PFSK-1 (cell line): Measurements from ENCODE around the gene POLE.

Experiments used
- POLR2AphosphoS5 ChIP-seq: IDR thresholded peaks from 2 replicates; pipeline ENCODE4 v1.6.1; 2012; ENCODE audit warnings: low read depth, mild to moderate bottlenecking, control low read depth, low read length, moderate library complexity
- SIN3A ChIP-seq: IDR thresholded peaks from 2 replicates; pipeline ENCODE4 v1.6.1; 2012; ENCODE audit warnings: mild to moderate bottlenecking, low read length, moderate library complexity, borderline replicate concordance; ENCODE audit not compliant: insufficient read depth
- TAF1 ChIP-seq: IDR thresholded peaks from 2 replicates; pipeline ENCODE4 v1.6.1; 2012; ENCODE audit warnings: low read length, control low read depth, borderline replicate concordance; ENCODE audit not compliant: insufficient read depth
- TF ChIP-seq, protein P1 (sequence below), 2 experiments: IDR thresholded peaks; 2 replicates each; pipeline versions ENCODE4 v1.6.1 to v1.8.0; 2011 to 2012; ENCODE audit warnings: low read depth in 2 of 2, low read length in 2 of 2, control low read depth in 1 of 2, inconsistent platforms in 1 of 2, mild to moderate bottlenecking in 1 of 2, moderate library complexity in 1 of 2; ENCODE audit not compliant: insufficient read depth in 1 of 2

DNA sequence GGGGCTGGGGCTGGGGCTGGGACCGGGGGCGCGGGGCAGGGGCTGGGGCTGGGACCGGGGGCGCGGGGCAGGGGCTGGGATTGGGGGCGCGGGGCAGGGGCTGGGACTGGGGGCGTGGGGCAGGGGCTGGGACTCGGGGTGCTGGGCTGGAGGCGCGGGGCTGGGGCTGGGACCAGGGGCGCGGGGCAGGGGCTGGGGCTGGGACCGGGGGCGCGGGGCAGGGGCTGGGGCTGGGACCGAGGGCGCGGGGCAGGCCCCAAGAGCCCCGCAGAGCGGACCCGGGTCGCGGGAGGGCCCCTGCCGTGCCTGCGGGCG, 68.1 kb downstream of the POLE start:
- TF ChIP-seq TAF1 (no peak), POLR2AphosphoS5 (no peak), SIN3A (no peak)
- TF ChIP-seq, protein P1, sequence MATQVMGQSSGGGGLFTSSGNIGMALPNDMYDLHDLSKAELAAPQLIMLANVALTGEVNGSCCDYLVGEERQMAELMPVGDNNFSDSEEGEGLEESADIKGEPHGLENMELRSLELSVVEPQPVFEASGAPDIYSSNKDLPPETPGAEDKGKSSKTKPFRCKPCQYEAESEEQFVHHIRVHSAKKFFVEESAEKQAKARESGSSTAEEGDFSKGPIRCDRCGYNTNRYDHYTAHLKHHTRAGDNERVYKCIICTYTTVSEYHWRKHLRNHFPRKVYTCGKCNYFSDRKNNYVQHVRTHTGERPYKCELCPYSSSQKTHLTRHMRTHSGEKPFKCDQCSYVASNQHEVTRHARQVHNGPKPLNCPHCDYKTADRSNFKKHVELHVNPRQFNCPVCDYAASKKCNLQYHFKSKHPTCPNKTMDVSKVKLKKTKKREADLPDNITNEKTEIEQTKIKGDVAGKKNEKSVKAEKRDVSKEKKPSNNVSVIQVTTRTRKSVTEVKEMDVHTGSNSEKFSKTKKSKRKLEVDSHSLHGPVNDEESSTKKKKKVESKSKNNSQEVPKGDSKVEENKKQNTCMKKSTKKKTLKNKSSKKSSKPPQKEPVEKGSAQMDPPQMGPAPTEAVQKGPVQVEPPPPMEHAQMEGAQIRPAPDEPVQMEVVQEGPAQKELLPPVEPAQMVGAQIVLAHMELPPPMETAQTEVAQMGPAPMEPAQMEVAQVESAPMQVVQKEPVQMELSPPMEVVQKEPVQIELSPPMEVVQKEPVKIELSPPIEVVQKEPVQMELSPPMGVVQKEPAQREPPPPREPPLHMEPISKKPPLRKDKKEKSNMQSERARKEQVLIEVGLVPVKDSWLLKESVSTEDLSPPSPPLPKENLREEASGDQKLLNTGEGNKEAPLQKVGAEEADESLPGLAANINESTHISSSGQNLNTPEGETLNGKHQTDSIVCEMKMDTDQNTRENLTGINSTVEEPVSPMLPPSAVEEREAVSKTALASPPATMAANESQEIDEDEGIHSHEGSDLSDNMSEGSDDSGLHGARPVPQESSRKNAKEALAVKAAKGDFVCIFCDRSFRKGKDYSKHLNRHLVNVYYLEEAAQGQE (IDR thresholded peaks at IDR 0.05; ENCODE audit: insufficient read depth in 1 of 2, low read depth in 2 of 2, low read length in 2 of 2): no peak
